Panc1 (cell line): Measurements from ENCODE around the gene TBC1D10A. TPM values are rescaled to one million over a fixed set of nuclear protein-coding genes. Genes with fewer than 3 reads are reported as not detected.

Source experiments
- ATAC-seq: fragments of 200-7000 bp; cut with Tn5 transposase; 2 replicates; pipeline ENCODE4 v1.9.1; 2020; ENCODE audit warnings: mild to moderate bottlenecking, moderate library complexity
- BruUV-seq: library from RNA; stranded (reverse); fragments of 400-500 nt; replicated peaks from 2 replicates; lab custom pipeline; 2021; lab: Mats Ljungman, UMichigan
- CTCF ChIA-PET: fragments of 300-600 bp; sonication (Branson Sonifier 250); formaldehyde crosslinking; loops from one replicate; lab custom pipeline; 2022; ENCODE audit warnings: antibody characterized with exemption; lab: Charles Lee
- POLR2A ChIA-PET: fragments of 300-600 bp; sonication (Branson Sonifier 250); formaldehyde crosslinking; loops from one replicate; lab custom pipeline; 2022; ENCODE audit warnings: antibody characterized with exemption; lab: Charles Lee
- DNase-seq: peaks from one replicate; pipeline ENCODE4 v3.0.0-alpha.2; 2010; ENCODE audit warnings: low read depth, low spot score
- H3K27ac ChIP-seq: 2 replicates; pipeline ENCODE4 v1.5.1; 2011; ENCODE audit warnings: mild to moderate bottlenecking, low read length, inconsistent platforms
- H3K27me3 ChIP-seq: fragments of 200-500 bp; sonication (Bioruptor generic); 2 replicates; pipeline ENCODE4 v1.6.0; 2014; ENCODE audit warnings: low read length, inconsistent platforms; ENCODE audit not compliant: control insufficient read depth, insufficient read depth
- H3K36me3 ChIP-seq: fragments of 200-500 bp; sonication (Bioruptor generic); 2 replicates; pipeline ENCODE4 v1.5.1; 2014; ENCODE audit warnings: inconsistent platforms, mild to moderate bottlenecking, low read length, moderate library complexity; ENCODE audit not compliant: control insufficient read depth, insufficient read depth
- H3K4me1 ChIP-seq: 2 replicates; pipeline ENCODE4 v1.5.1; 2011; ENCODE audit warnings: inconsistent platforms, mild to moderate bottlenecking, low read length, moderate library complexity; ENCODE audit not compliant: control insufficient read depth, insufficient read depth
- H3K4me3 ChIP-seq, 2 experiments: 2 replicates each; pipeline ENCODE4 v1.5.1; 2011 to 2012; ENCODE audit warnings: low read depth in 2 of 2, low read length in 2 of 2, mild to moderate bottlenecking in 2 of 2, inconsistent platforms in 1 of 2, moderate library complexity in 1 of 2
- H3K9me3 ChIP-seq: fragments of 200-500 bp; sonication (Bioruptor generic); 2 replicates; pipeline ENCODE4 v1.5.1; 2014; ENCODE audit warnings: low read depth, mild to moderate bottlenecking, inconsistent platforms, low read length, moderate library complexity; ENCODE audit not compliant: control insufficient read depth, insufficient read depth
- POLR2AphosphoS5 ChIP-seq: IDR thresholded peaks from 2 replicates; pipeline ENCODE4 v1.6.1; 2012; ENCODE audit warnings: mild to moderate bottlenecking, low read depth, low read length, moderate library complexity
- SIN3A ChIP-seq: IDR thresholded peaks from 2 replicates; pipeline ENCODE4 v1.6.1; 2012; ENCODE audit warnings: low read depth, mild to moderate bottlenecking, low read length, moderate library complexity, borderline replicate concordance; ENCODE audit not compliant: insufficient read depth
- TCF7L2 ChIP-seq: IDR thresholded peaks from 2 replicates; pipeline ENCODE4 v1.6.1; 2011; ENCODE audit warnings: mild to moderate bottlenecking, low read depth, low read length, inconsistent platforms
- in situ Hi-C: cut with HindIII; loops from 2 replicates; pipeline ENCODE4 v1.10.0; 2016; ENCODE audit warnings: low sequenced_read_pairs, low pct_unique_long_range_greater_than_20kb
- intact Hi-C: fragments of 100-400 bp; cut with micrococcal nuclease; formaldehyde crosslinking; loops from one replicate; pipeline ENCODE4 v1.10.0; 2022; ENCODE audit not compliant: unreplicated experiment
- total RNA-seq: library from RNA; stranded (reverse); gene quantifications from one replicate; pipeline ENCODE4 v1.2.1, GENCODE V29; 2021; ENCODE audit not compliant: unreplicated experiment
- TF ChIP-seq, protein P1 (sequence below): fragments of 450-650 bp; IDR thresholded peaks from 2 replicates; pipeline ENCODE4 v1.5.1; 2017; ENCODE audit warnings: mild to moderate bottlenecking
- TF ChIP-seq, protein P2 (sequence below), 2 experiments: IDR thresholded peaks; 2 replicates each; pipeline ENCODE4 v1.6.1; 2011 to 2012; ENCODE audit warnings: low read depth in 2 of 2, control low read depth in 1 of 2, low read length in 1 of 2, mild to moderate bottlenecking in 1 of 2, moderate library complexity in 1 of 2; ENCODE audit not compliant: insufficient read depth in 1 of 2

Gene TBC1D10A
- total RNA-seq, 1 experiment from 2014 or later: 14.9 TPM

DNA sequence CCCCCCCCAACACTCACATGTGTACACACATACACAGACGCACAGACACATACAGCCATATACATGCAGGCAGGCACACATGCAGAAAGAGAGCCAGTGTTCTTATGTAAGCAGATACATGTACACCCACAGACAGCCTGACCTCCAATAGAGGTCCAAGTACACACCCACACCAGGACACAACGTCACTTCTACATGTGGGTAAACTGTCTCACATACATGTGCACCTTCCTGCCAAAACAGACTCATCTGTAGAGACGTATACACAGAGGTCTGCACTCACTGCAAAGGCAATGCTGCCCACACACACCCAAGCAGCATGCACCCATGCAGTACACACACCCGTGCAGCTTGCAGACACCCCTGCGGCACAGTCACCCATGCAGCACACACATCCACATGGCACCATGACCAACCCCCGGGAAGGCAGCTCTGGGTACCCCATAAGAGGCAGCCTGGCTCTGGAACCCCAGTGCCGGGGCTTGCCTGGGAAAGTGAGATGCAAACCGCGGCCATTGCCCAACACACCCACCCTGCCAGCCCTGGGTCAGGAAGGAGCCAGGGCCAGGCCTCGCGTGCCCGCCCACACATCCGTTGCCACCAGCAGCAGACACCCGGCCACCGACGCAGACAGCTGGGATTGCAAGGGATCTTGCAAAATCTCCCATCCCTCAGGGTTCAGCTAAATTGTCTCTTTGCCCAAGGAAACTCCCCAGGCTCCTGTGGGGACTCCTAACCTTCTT lies 47.5 kb downstream of the TBC1D10A start:
- ChIA-PET CTCF (no interaction called here), POLR2A (no interaction called here)
- ATAC-seq (no peak), DNase-seq (no peak)
- Histone ChIP-seq H3K27me3 (no peaks in the 10 kb centered on the region), H3K4me1 (no peaks in the 10 kb centered on the region; the same call in 1 of the 2 replicates), H3K36me3 (no peaks in the 10 kb centered on the region), H3K9me3 (no peaks in the 10 kb centered on the region), H3K4me3 (no peak overlapping the region), H3K27ac (no peak overlapping the region)
- no peak for TF ChIP-seq POLR2AphosphoS5
- no peak for TF ChIP-seq SIN3A
- no peak for TF ChIP-seq TCF7L2
- TF ChIP-seq, protein P1, sequence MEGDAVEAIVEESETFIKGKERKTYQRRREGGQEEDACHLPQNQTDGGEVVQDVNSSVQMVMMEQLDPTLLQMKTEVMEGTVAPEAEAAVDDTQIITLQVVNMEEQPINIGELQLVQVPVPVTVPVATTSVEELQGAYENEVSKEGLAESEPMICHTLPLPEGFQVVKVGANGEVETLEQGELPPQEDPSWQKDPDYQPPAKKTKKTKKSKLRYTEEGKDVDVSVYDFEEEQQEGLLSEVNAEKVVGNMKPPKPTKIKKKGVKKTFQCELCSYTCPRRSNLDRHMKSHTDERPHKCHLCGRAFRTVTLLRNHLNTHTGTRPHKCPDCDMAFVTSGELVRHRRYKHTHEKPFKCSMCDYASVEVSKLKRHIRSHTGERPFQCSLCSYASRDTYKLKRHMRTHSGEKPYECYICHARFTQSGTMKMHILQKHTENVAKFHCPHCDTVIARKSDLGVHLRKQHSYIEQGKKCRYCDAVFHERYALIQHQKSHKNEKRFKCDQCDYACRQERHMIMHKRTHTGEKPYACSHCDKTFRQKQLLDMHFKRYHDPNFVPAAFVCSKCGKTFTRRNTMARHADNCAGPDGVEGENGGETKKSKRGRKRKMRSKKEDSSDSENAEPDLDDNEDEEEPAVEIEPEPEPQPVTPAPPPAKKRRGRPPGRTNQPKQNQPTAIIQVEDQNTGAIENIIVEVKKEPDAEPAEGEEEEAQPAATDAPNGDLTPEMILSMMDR: no peak
- TF ChIP-seq, protein P2, sequence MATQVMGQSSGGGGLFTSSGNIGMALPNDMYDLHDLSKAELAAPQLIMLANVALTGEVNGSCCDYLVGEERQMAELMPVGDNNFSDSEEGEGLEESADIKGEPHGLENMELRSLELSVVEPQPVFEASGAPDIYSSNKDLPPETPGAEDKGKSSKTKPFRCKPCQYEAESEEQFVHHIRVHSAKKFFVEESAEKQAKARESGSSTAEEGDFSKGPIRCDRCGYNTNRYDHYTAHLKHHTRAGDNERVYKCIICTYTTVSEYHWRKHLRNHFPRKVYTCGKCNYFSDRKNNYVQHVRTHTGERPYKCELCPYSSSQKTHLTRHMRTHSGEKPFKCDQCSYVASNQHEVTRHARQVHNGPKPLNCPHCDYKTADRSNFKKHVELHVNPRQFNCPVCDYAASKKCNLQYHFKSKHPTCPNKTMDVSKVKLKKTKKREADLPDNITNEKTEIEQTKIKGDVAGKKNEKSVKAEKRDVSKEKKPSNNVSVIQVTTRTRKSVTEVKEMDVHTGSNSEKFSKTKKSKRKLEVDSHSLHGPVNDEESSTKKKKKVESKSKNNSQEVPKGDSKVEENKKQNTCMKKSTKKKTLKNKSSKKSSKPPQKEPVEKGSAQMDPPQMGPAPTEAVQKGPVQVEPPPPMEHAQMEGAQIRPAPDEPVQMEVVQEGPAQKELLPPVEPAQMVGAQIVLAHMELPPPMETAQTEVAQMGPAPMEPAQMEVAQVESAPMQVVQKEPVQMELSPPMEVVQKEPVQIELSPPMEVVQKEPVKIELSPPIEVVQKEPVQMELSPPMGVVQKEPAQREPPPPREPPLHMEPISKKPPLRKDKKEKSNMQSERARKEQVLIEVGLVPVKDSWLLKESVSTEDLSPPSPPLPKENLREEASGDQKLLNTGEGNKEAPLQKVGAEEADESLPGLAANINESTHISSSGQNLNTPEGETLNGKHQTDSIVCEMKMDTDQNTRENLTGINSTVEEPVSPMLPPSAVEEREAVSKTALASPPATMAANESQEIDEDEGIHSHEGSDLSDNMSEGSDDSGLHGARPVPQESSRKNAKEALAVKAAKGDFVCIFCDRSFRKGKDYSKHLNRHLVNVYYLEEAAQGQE (IDR thresholded peaks at IDR 0.05; ENCODE audit: insufficient read depth in 1 of 2, low read depth in 2 of 2, low read length in 1 of 2): no peak
- in situ Hi-C loops (no loop called here), intact Hi-C loops (no loop called here)
- no TSS peak for BruUV-seq

DNA sequence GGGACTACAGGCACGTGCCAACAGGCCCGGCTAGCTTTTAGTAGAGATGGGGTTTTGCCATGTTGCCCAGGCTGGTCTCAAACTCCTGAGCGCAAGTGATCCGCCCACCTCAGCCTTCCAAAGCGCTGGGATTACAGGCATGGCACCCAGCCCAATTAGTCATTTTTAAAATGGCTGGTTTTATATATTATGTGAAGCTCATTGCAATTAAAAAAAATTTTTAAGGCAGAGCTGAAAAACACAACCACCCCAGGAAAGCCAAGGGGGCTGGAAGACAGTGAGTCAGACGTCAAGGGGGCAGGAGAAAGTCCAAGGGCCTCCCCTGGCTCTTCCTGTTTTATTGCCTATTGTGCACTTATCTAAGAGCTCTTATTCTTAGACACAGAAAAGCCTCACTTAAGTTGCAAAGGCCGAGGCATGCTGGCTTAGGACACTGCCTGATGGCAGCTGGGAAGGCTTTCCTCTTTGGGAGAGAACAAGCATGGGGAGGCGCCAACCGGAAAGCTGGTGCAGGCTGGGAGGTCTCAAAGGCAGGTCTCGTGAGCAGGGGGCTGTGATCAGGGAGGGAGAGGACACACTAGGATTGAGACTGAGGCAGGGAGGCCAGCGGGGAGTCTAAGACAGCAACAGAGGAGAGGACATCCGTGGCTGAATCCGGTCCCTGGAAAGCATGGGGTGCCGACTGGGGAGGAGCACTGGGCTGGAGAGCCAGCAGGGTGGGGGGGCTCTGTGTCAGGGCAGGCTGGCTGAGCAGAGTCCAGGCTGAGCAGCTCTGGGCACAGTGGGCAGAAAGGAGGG lies 49.0 kb downstream of the TBC1D10A start:
- no peak overlapping the region for H3K4me3 ChIP-seq
- POLR2A ChIA-PET: no interaction called here
- no peaks in the 10 kb centered on the region for H3K9me3 ChIP-seq
- ATAC-seq (no peak), DNase-seq (no peak)
- H3K27ac ChIP-seq: no peak overlapping the region
- in situ Hi-C loops: no loop called here
- H3K27me3 ChIP-seq: no peaks in the 10 kb centered on the region
- H3K4me1 ChIP-seq: no peaks in the 10 kb centered on the region; the same call in 1 of the 2 replicates
- no TSS peak for BruUV-seq
- intact Hi-C loops: no loop called here
- H3K36me3 ChIP-seq: no peaks in the 10 kb centered on the region
- TF ChIP-seq, protein P1: no peak
- TF ChIP-seq TCF7L2: no peak
- CTCF ChIA-PET: no interaction called here
